ENCODE data around the gene COQ2.
"Not testable (repeated sequence)": the region's sequence is repeated elsewhere in the genome, so short reads cannot be mapped to it uniquely, and the experiment has no call there.

The COQ2 gene, protein sequence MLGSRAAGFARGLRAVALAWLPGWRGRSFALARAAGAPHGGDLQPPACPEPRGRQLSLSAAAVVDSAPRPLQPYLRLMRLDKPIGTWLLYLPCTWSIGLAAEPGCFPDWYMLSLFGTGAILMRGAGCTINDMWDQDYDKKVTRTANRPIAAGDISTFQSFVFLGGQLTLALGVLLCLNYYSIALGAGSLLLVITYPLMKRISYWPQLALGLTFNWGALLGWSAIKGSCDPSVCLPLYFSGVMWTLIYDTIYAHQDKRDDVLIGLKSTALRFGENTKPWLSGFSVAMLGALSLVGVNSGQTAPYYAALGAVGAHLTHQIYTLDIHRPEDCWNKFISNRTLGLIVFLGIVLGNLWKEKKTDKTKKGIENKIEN

DNA sequence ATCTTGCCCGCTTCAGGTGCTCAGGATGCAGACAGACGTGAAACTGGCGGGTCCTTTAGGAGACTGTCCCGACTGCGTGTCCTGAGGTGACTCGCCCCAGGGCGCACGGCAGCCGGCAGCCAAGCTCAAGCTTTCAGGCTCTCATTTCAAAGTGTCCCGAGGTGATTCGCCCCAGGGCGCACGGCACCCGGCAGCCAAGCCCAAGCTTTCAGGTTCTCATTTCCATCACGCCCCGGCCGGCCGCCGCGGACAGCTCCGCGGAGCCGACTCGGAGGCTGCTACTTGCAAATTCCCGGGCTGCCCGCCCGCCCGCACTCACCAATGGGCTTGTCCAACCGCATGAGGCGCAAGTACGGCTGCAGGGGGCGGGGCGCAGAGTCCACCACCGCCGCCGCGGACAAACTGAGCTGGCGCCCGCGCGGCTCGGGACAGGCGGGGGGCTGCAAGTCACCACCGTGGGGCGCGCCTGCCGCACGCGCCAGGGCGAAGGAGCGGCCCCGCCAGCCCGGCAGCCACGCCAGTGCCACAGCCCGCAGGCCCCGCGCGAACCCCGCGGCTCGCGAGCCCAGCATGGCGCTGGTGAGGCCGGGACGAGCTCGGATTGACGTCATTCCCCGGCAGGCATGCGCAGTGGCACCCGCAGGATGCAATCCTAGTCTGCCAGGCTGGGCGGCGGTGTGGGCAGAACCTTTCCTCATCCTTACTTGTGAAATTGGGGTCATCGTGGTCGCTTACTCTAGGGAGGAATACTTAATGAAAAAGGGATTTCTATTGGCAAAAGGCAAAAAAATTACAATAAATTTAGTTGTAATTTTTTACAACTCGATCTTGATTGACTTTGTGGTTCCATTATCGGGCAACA lies at the start of gene COQ2:
COQ2 (minus strand) TSS at position 606 of the 862 bp plus-strand sequence; CDS start at position 572, 34 bp downstream.
- peak; percentile 89 to 96 (median 92) for DNase-seq (ENCODE audit: low read depth in 4 of 4, low spot score in 1 of 4)

DNA sequence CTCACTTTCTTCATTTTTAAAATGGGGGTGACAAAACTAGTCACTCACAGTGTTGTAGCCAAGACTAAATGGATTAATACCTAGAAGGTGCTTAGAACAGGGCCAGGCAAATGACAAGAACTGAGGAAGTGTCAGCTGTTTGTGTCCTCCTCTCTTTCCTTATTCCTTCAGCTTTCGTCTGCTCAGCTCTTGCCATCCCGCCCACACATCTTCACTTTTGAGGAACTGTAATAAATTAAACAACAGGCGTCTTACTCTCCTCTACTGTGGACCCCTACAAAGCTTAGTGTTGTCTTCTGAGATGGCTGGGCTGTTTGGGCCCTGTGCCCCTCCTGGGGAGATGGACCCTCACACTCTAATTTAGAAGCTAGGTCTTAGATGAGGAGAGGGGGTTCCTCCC lies 47.4 kb upstream of the COQ2 start:
- DNase-seq (ENCODE audit: low read depth in 4 of 4, low spot score in 1 of 4), result no peak

DNA sequence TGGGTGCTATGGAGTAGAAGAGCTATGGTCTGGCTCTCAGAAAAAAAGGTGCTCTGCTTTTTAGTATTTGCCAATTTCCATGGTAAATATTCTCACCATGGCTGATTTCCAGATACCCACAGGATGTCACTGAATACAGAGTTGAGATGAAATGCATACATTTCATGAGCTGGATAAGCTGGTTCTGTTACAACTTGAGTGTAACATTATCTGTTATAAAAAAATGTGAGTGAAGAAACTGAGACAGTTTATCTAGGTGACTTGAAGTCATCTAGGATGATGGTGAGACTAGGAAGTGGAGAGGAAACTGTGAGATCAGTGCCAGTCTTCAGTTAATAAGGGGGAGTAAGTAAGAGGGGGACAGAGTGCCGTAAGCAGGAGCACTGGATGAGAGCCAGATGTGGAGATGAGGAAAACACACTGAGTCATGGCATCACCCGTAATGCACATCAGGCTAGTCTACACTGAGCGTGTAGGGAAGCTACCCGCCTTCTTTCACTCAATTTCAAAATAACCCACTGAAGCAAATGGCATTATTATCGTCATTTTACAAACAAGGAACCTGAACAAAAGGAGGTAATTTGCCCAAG lies 45.0 kb upstream of the COQ2 start:
- no peak for DNase-seq (ENCODE audit: low read depth in 4 of 4, low spot score in 1 of 4)

DNA sequence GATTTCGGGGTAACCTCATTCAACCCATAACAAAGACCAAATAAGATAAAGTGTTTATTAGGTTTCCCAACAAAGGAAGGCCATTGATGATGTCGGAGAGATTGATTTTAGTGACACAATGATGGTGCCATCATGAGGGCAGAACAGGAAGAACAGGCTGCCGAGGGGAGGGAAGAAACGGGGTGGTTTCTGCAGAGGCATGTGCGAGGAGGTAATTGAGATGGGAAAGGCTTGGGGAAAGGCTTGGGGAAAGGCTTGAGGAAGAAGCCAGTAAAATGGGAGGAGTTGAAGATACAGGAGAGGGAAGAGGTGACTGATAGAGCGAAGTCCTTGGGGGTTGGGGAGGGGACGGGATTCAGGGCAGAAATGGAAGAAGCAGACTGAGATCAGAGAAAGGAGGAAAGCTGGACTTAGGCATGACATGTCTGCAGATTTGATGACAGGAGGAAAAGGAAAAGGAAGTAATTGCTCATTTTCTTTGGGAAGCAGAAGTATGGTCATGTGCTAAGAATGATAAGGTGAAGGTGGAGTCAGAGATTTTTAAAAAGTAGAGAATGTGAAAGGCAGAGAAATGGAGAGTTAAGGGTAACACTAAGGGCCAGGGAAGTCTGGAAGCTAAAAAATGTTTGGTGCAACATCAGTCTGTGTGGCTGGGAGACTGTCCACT lies 44.1 kb upstream of the COQ2 start:
- no peak for DNase-seq (ENCODE audit: low read depth in 4 of 4, low spot score in 1 of 4)

DNA sequence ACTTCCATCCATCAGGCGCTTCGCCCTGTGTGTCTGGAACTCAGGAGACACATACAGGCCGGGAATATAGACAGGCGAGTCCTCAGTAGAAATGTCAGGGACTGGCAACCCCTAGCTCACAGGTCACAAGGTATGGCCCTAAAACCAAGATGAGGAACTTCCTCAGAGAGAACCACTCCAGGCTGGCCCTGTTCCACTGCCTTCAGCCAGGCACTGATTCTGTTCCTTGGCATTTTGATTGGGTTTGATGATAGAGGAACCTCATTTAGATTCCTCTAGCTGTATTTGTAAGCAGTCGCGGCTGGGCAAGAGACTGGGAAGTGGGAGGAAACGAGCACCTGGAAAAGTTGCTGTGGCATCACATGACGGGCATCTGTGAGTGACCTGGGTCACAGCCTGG lies 41.9 kb upstream of the COQ2 start:
- no peak for DNase-seq (ENCODE audit: low read depth in 4 of 4, low spot score in 1 of 4)

DNA sequence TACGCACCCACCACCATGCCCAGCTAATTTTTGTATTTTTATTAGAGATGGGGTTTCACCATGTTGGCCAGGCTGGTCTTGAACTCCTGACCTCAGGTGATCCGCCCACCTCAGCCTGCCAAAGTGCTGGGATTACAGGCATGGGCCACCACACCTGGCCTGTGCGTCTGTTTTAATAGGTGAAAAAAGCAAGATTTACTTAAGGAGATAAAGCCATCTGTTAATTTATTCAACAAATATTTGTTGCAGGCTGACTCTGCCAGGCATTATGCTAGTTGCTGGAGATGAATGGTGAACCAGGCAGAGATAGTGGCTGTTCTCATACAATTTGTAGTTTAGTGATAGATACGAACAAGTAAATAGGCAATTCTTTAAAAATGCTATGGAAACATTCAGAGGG lies 40.7 kb upstream of the COQ2 start:
- not testable (repeated sequence) for DNase-seq (ENCODE audit: low read depth in 4 of 4, low spot score in 1 of 4)

DNA sequence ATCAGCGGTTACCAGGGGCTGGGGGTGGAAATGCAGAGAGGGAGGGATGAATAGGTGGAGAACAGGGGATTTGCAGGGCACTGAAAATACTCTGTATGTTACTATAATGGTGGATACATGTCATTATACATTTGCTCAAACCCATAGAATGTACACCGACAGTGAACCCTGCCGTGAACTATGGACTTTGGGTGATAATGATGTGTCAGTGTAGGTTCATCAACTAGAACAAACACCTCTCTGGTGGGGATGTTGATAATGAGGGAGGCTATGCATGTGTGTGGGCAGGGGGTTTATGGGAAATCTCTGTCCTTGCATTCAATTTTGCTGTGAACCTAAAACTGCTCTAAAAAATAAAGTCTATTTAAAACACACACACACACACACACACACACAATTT lies 38.5 kb upstream of the COQ2 start:
- no peak for DNase-seq (ENCODE audit: low read depth in 4 of 4, low spot score in 1 of 4)

DNA sequence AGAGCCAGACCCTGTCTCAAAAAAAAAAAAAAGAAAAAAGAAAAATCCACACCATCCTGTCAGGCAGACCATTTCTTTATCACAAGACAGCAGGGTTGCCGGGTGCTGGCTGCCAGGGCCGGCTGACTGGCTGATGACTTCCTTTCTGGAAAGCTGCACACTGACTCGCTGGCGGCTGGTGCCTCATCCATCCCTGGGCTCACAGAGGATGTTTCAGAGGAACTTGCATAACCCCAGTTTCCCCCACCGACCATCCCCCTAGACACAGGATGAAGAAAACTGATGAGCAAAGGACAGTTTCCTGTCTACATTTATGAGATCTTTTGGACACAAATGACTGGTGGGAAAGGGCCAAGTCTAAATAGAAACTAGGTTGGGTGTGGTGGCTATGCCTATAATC lies 36.0 kb upstream of the COQ2 start:
- peak in 1 of 4 experiments; percentile 2 for DNase-seq (ENCODE audit: low read depth in 4 of 4, low spot score in 1 of 4)

DNA sequence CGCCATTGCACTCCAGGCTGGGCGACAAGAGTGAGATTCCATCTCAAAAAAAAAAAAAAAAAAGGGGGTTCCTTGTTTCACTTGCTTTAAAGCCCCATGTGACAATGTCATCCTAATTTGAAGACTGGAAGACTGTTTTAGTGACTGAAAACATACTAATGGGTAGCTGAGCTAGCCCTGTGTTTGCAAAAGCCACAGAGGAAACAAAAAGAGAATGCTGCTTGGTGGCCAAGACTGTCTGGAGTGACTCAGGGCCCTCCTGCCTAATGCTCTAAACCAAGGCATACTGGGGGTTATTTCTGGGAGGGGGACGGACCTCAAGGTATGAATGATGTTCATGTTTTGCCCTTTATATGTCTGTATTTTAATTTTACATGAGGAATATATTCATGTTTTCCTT lies 34.1 kb upstream of the COQ2 start:
- no peak for DNase-seq (ENCODE audit: low read depth in 4 of 4, low spot score in 1 of 4)

DNA sequence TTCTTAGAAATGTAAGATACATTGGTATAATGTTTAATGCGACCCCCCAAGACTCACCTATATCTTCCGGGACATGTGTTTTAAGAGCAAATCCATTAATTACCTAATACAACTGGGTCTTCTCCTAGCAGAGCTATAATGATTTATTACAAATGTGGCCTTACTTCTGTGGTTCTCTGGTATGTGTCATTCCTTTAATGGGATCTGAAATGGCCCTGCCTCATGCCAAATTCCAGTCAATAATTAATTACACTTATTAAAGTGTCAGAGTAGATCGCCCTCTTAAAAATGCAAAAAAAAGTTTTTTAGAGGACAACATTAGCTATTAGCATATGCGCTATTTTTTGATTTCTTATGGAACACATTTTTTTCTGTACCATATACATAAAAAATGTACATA lies 33.1 kb upstream of the COQ2 start:
- DNase-seq (ENCODE audit: low read depth in 4 of 4, low spot score in 1 of 4), result no peak

DNA sequence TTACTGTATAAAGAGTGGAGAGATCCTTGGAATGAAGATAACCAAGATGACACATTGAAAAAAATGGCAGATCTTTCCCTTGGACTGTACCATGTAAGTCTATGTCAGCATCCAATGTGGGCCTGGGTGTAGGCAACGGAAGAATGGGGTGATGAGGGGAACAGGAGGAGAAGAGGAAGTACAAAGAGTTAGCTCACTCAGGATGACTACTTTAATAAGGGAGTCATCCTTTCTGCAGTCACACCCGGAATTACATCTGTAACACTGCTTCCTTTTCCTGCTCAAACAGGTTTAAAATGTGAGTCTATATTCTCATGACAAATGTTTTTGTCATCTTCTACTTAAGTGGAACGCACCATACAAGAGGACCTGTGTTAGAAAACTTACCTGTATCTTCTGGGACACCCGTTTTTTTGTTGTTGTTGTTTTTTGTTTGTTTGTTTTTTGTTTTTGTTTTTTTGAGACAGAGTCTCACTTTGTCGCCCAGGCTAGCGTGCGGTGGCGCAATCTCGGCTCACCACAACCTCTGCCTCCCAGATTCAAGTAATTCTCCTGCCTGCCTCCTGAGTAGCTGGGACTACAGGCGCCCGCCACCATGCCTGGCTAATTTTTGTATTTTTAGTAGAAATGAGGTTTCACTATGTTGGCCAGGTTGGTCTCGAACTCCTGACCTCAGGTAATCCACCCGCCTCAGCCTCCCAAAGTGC lies 32.0 kb upstream of the COQ2 start:
- no peak for DNase-seq (ENCODE audit: low read depth in 4 of 4, low spot score in 1 of 4)

DNA sequence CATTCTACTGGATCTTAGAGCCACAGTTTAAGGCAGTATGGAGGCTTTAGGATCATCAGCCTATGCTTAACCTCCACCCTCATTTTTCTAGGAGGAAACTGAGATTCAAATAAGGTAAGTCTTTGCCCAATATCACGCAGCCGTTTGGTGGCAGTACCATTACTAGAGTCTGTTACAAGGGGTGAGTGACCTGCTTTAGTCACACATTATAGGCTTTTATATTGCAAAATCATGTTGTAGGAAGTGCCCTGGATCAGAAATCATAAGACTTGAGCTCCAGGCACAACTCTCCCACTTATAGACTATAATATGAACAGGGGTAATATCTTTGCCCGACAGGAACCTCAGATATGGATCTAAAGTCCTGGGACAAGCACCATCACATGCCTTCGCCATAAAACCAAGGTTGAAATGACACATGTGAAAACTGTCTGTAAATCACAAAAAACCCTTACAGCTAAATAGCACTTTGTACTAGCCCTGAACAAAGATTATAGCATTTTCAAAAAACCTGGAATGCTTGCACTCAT lies 30.8 kb upstream of the COQ2 start:
- DNase-seq (ENCODE audit: low read depth in 4 of 4, low spot score in 1 of 4), result no peak

DNA sequence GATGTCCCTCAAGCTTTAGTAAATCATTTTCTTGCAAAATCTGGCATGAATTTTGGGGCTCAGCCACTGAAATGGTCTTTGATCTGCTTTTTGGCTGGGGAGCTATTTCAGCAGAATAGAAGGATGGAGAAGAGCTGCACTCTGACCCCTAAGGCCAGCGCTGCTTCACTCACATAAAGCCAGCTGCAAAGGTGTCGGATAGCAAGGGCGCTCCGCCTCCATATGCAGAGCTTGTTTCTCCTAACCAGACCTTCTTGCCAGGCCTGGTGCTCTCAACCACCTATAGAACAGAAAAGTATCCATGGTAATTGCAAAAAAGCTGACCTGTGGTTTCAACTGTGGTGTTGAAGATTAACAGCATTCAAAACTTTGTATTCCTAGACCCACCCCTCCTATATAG lies 24.1 kb upstream of the COQ2 start:
- no peak for DNase-seq (ENCODE audit: low read depth in 4 of 4, low spot score in 1 of 4)

DNA sequence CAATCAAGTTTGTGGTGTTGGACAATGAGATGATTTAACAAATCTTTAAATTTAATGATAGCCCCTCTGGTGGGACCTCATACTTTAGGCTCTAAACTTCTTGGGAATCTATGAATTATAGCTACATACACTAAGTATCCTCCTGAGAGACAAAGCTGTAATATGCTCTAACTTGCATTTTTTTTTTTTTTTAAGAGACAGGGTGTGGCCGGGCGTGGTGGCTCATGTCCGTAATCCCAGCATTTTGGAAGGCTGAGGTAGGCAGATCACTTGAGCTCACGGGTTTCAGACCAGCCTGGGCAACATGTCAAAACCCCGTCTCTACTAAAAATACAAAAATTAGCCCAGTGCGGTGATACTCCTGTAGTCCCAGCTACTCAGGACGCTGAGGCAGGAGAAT lies 23.3 kb upstream of the COQ2 start:
- no peak for DNase-seq (ENCODE audit: low read depth in 4 of 4, low spot score in 1 of 4)

DNA sequence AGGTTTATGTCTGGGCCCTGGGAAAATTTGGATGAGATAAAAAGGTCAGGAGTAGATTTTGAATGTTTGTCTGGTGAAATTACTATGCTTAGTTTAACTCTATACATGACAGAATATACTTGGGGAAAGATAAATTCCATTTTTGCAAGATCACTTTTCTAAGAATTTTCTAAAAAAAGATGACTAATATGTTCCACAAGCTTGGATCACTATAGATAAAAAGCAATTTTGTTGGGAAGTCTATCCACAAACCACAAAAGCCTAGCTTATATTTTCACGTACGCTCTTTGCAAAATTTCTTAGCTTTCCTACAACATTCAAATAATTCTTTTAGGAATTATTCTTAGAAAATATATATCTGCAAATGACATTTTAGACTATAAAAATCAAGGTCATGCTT lies 20.6 kb upstream of the COQ2 start:
- no peak for DNase-seq (ENCODE audit: low read depth in 4 of 4, low spot score in 1 of 4)

DNA sequence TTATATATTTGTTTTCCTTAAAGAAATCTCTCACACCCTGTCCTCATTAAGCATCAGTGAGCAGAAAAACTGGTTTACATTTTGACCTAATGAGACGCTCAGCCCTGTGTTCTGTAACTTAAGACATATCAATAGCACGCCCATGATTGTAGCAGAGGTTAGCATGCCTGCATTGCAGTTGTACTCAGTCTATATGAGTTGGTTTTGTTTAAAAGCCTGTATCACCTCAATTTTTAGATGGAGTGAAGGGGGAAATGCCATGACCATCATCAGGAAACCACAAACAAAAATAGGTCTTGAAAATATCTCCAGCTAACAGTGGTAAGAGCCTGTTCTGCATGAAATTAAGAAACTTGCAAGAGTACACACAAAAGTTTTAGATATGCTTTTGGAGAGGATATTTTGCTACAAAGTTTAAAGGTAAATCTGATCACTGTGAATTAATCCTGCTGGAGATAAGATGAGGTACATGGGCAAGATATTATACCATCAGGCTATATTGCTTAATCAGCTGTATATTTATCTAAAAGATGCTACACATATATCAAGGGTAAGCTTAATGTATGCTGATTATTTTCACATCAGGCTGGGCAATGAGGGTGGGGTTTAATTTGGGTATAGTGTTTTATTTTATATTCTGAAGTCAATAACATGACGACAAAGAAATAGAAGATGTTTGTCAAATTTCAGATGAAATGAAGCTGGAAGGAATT lies 13.1 kb upstream of the COQ2 start:
- DNase-seq (ENCODE audit: low read depth in 4 of 4, low spot score in 1 of 4), result no peak

DNA sequence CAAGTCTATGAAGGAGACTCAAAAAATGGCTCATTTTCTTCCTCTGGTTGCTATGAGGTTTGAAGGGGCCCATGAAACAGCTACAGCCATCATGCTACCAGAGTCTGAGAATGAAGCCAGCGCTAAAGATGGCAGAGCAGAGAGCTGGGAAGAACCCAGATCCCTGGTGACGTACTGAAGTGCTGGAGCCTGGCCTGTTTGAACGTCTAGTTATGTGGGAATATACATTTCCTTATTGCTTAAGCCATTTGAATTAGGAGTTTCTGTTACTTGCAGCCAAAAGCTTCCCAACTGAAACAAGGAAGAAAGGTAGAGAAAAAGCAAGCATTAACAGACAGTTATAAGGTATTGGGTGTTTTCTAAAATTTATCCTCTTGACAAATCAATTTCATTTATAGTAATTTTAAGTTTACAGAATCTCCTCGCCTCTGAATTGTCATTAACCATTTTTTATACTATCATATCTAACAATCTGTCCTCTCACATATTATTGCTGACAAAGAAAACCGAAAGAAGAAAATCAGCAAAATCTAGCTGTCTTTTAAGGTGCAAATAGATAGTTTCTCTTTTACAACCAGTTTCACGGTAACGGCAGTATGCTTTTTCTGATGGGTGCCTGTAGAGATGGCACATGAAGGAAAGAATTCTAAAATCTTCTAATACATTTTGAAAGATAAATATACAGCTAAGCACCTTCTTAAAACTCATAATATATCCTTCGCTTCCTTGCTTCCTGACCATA lies 8.9 kb upstream of the COQ2 start:
- no peak for DNase-seq (ENCODE audit: low read depth in 4 of 4, low spot score in 1 of 4)

DNA sequence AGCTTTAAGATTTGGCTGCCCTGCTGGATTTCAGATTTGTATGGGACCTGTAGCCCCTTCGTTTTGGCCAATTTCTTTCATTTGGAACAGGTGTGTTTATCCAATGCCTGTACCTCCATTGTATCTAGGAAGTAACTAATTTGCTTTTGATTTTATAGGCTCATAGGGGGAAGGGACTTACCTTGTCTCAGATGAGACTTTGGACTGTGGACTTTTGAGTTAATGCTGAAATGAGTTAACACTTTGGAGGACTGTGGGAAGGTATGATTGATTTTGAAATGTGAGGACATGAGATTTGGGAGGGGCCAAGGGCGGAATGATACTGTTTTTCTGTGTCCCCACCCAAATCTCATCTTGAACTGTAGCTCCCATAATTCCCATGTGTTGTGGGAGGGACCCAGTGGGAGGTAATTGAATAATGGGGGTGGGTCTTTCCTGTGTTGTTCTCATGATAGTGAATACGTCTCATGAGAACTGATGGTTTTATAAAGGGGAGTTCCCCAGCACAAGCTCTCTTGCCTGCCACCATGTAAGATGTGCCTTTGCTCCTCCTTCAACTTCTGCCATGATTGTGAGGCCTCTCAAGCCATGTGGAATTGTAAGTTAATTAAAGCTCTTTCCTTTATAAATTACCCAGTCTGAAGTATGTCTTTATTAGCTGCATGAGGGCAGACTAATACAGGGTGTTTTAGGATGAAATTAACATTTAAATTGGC lies 5.6 kb upstream of the COQ2 start:
- not testable (repeated sequence) for DNase-seq (ENCODE audit: low read depth in 4 of 4, low spot score in 1 of 4)

DNA sequence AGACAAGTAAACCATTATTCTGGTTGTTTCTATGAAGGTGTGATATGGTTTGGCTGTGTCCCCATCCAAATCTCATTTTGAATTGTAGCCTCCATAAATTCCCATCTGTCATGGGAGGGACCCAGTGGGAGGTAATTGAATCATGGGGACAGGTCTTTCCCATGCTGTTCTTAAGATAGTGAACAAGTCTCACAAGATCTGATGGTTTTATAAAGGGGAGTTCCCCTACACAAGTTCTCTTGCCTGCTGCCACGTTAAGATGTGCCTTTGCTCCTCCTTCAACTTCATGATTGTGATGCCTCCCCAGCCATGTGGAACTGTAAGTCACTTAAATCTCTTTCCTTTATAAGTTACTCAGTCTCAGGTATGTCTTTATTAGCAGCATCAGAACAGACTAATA lies 3.8 kb upstream of the COQ2 start:
- DNase-seq (ENCODE audit: low read depth in 4 of 4, low spot score in 1 of 4), result not testable (repeated sequence)

Data from stimulated activated CD4-positive, alpha-beta T cell treated with anti-CD3 and anti-CD28 coated beads, Interleukin-1b, Interleukin-23, amount 100 ng/mL, for 24 hours (primary cell).